ENCODE results near the gene ATG5.

GRCh38 chr6:106225581-106225980 is 100.0 kb downstream of the ATG5 start:
- TF ChIP-seq POLR2AphosphoS5 (IDR thresholded peaks at IDR 0.05; ENCODE audit: low read depth, low read length) (no peak), TAF1 (IDR thresholded peaks at IDR 0.05; ENCODE audit: borderline replicate concordance, insufficient read depth, low read length) (no peak)
